HEK293 (cell line): ENCODE data around the gene TRAPPC5.

Experiments used
- CTCF ChIA-PET: fragments of 350-600 bp; formaldehyde crosslinking; extraction: SDS; loops from one replicate; lab custom pipeline; 2021; ENCODE audit warnings: antibody characterized with exemption; lab: Yijun Ruan, JAX
- POLR2A ChIA-PET: fragments of 300-600 bp; formaldehyde crosslinking; extraction: SDS; loops from one replicate; lab custom pipeline; 2020; ENCODE audit warnings: antibody characterized with exemption, inconsistent platforms; lab: Yijun Ruan, JAX
- H3K27ac ChIP-seq: fragments of 200-500 bp; sonication (Bioruptor generic); 2 replicates; pipeline ENCODE4 v1.5.1; 2014; ENCODE audit warnings: low read depth, low read length, control low read depth, inconsistent platforms; ENCODE audit errors: extremely low read depth
- H3K36me3 ChIP-seq, 2 experiments: fragments of 200-500 bp in 1 of 2; sonication (Bioruptor generic) in 1 of 2; 1 replicate in 1 of 2; 2 replicates in 1 of 2; pipeline ENCODE4 v1.5.1; 2014 to 2017; ENCODE audit warnings: inconsistent platforms in 2 of 2, low read length in 2 of 2; ENCODE audit not compliant: control insufficient read depth in 2 of 2, insufficient read depth in 1 of 2
- H3K4me1 ChIP-seq: fragments of 200-500 bp; sonication (Bioruptor generic); 2 replicates; pipeline ENCODE4 v1.5.1; 2014; ENCODE audit warnings: mild to moderate bottlenecking, low read length, inconsistent platforms; ENCODE audit not compliant: control insufficient read depth, insufficient read depth
- H3K4me3 ChIP-seq: 2 replicates; pipeline ENCODE4 v1.5.1; 2011; ENCODE audit warnings: low read depth, mild to moderate bottlenecking, control low read depth, low read length, moderate library complexity
- H3K9me3 ChIP-seq: fragments of 200-500 bp; sonication (Bioruptor generic); 2 replicates; pipeline ENCODE4 v1.5.1; 2014; ENCODE audit warnings: low read depth, low read length, inconsistent platforms; ENCODE audit not compliant: control insufficient read depth, insufficient read depth
- GLIS1 ChIP-seq: fragments of 450-650 bp; formaldehyde crosslinking; IDR thresholded peaks from 2 replicates; pipeline ENCODE4 v1.5.1; 2016; ENCODE audit warnings: missing biosample characterization, missing genetic modification characterization
- HOXD13 ChIP-seq: sonication (generic); formaldehyde crosslinking; IDR thresholded peaks from 2 replicates; pipeline ENCODE4 v1.8.0; 2022; ENCODE audit warnings: missing genetic modification reagents, borderline replicate concordance
- KLF1 ChIP-seq: fragments of 450-650 bp; formaldehyde crosslinking; IDR thresholded peaks from 2 replicates; pipeline ENCODE4 v1.5.1; 2016; ENCODE audit warnings: missing biosample characterization, missing genetic modification characterization
- KLF9 ChIP-seq: fragments of 450-650 bp; formaldehyde crosslinking; IDR thresholded peaks from 2 replicates; pipeline ENCODE4 v1.5.1; 2016; ENCODE audit warnings: missing biosample characterization, missing genetic modification characterization, low read depth
- SCRT1 ChIP-seq: fragments of 450-650 bp; formaldehyde crosslinking; IDR thresholded peaks from 2 replicates; pipeline ENCODE4 v1.5.1; 2016; ENCODE audit warnings: missing biosample characterization, missing genetic modification characterization, borderline replicate concordance
- SP3 ChIP-seq: fragments of 450-650 bp; formaldehyde crosslinking; IDR thresholded peaks from 2 replicates; pipeline ENCODE4 v1.5.1; 2016; ENCODE audit warnings: missing biosample characterization, missing genetic modification characterization
- ZBTB8A ChIP-seq: fragments of 450-650 bp; formaldehyde crosslinking; IDR thresholded peaks from 2 replicates; pipeline ENCODE4 v1.5.1; 2016; ENCODE audit warnings: missing biosample characterization, missing genetic modification characterization
- ZFP41 ChIP-seq: fragments of 450-650 bp; formaldehyde crosslinking; IDR thresholded peaks from 2 replicates; pipeline ENCODE4 v1.5.1; 2016; ENCODE audit warnings: missing biosample characterization, missing genetic modification characterization, borderline replicate concordance
- ZNF184 ChIP-seq: fragments of 450-650 bp; IDR thresholded peaks from 2 replicates; pipeline ENCODE4 v1.5.1; 2018; ENCODE audit warnings: missing biosample characterization, mild to moderate bottlenecking, missing genetic modification characterization
- ZNF221 ChIP-seq: fragments of 450-650 bp; formaldehyde crosslinking; IDR thresholded peaks from 2 replicates; pipeline ENCODE4 v1.5.1; 2017; ENCODE audit warnings: missing biosample characterization, missing genetic modification characterization, borderline replicate concordance
- ZNF433 ChIP-seq: fragments of 450-650 bp; formaldehyde crosslinking; IDR thresholded peaks from 2 replicates; pipeline ENCODE4 v1.5.1; 2016; ENCODE audit warnings: missing biosample characterization, missing genetic modification characterization, low read depth
- ZNF48 ChIP-seq: fragments of 450-650 bp; formaldehyde crosslinking; IDR thresholded peaks from 2 replicates; pipeline ENCODE4 v1.5.1; 2016; ENCODE audit warnings: missing biosample characterization, missing genetic modification characterization
- ZNF626 ChIP-seq: fragments of 450-650 bp; sonication (Bioruptor Pico); formaldehyde crosslinking; IDR thresholded peaks from 2 replicates; pipeline ENCODE4 v1.5.1; 2018; ENCODE audit warnings: missing biosample characterization, missing genetic modification characterization, inconsistent platforms
- ZNF677 ChIP-seq: fragments of 450-650 bp; IDR thresholded peaks from 2 replicates; pipeline ENCODE4 v1.5.0; 2018; ENCODE audit warnings: missing biosample characterization, mild to moderate bottlenecking, missing genetic modification characterization, moderate library complexity
- ZNF76 ChIP-seq: fragments of 450-650 bp; formaldehyde crosslinking; IDR thresholded peaks from 2 replicates; pipeline ENCODE4; 2016; ENCODE audit warnings: low read depth, missing biosample characterization, missing genetic modification characterization, borderline replicate concordance
- ZNF776 ChIP-seq: fragments of 450-650 bp; formaldehyde crosslinking; IDR thresholded peaks from 2 replicates; pipeline ENCODE4 v1.5.0; 2017; ENCODE audit warnings: missing biosample characterization, missing genetic modification characterization, borderline replicate concordance
- ZNF785 ChIP-seq: fragments of 450-650 bp; formaldehyde crosslinking; IDR thresholded peaks from 2 replicates; pipeline ENCODE4 v1.5.1; 2016; ENCODE audit warnings: missing biosample characterization, missing genetic modification characterization
- TF ChIP-seq, protein P1 (sequence below): fragments of 450-650 bp; IDR thresholded peaks from 2 replicates; pipeline ENCODE4 v1.5.1; 2018; ENCODE audit warnings: missing biosample characterization, mild to moderate bottlenecking, missing genetic modification characterization
- TF ChIP-seq, protein P2 (sequence below): fragments of 450-650 bp; formaldehyde crosslinking; IDR thresholded peaks from 2 replicates; pipeline ENCODE4 v1.5.1; 2016; ENCODE audit warnings: missing biosample characterization, missing genetic modification characterization

The TRAPPC5 gene

DNA sequence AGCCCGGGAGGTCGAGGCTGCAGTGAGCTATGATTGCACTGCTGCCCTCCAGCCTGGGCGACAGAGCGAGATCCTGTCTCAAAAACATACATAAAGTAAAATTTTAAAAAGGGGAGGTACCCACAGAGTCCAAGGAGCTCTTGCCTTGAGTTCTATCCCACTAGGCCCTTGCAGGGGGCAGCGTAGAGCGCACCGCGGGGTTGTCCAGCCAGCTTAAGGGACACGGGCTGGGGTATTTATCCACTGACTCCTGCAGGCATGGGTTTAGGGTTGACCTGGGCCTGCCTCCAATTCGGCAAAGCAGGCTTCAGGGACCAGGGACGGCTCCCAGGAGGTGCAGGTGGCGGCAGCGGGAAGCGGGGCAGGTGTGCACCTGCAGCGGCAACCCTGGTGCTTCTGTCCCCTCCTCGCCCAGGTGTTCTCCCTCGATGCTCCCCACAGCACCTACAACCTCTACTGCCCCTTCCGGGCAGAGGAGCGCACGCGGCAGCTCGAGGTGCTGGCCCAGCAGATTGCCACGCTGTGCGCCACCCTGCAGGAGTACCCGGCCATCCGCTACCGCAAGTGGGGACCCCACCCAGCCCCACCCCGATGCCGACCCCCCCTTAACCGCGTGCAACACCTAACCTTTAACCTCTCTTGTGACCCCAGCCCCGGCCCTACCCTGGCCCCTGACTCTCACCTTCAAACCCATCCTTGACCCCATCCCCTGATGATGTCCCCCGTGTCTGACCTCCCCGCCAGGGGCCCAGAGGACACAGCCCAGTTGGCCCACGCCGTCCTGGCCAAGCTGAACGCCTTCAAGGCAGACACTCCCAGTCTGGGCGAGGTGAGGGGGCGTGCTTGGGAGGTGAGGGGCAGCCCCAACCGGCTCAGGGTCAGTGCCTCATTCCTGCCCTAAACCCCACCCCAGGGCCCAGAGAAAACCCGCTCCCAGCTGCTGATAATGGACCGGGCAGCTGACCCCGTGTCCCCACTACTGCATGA lies 39.0 kb upstream of the TRAPPC5 start:
- H3K9me3 ChIP-seq, result no peaks in the 10 kb centered on the region
- POLR2A ChIA-PET, result interaction anchor here (0.5 to 0.6 kb wide), 2 partner anchors 22 to 76 kb away, joined by 3 to 5 read pairs; no protein-coding TSS in a partner anchor
- CTCF ChIA-PET, result interaction anchor here (0.6 to 1.3 kb wide), 6 partner anchors 11 to 542 kb away, joined by 3 to 5 read pairs (median 4); no protein-coding TSS in a partner anchor
- no peak for TF ChIP-seq ZNF184 (tag by site-specific recombination)
- no peak for TF ChIP-seq ZNF76 (tag by site-specific recombination)
- TF ChIP-seq KLF1 (tag by site-specific recombination), result no peak
- TF ChIP-seq, all 188 proteins: peak for 0
- H3K4me1 ChIP-seq, result no peaks in the 10 kb centered on the region
- peaks cover 7 to 17% of the 10 kb centered on the region in 2 experiments; a peak in 2 of 3 replicates for H3K36me3 ChIP-seq
- no peak overlapping the region for H3K27ac ChIP-seq
- H3K4me3 ChIP-seq, result no peak overlapping the region

DNA sequence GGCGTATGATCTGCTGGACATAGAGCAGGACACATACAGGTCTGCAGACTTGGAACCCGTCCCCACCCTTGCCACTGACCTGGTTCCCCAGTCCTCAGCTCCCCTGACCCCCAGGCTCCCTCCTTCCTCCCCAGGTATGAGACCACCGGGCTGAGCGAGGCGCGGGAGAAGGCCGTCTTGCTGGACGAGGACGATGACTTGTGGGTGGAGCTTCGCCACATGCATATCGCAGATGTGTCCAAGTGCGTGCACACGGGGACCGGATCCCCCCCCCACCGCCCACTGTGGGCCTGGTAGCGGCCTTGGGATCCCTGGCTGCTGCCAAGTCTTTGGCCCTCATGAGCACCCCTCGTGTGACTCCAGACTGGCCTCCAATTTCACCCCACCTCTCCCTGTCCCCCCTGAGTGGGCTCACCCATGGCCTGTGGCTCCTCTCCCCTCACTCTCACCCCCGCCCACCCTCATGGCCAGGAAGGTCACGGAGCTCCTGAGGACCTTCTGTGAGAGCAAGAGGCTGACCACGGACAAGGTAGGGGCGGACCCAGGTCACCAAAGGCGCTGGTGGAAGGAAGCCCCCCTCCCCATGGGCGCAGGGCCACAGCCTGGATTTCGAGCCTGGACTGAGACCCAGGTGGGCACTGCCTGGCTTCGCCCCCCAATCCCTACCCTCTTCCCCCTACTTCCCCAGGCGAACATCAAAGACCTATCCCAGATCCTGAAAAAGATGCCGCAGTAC lies 38.2 kb upstream of the TRAPPC5 start:
- TF ChIP-seq, protein P1, sequence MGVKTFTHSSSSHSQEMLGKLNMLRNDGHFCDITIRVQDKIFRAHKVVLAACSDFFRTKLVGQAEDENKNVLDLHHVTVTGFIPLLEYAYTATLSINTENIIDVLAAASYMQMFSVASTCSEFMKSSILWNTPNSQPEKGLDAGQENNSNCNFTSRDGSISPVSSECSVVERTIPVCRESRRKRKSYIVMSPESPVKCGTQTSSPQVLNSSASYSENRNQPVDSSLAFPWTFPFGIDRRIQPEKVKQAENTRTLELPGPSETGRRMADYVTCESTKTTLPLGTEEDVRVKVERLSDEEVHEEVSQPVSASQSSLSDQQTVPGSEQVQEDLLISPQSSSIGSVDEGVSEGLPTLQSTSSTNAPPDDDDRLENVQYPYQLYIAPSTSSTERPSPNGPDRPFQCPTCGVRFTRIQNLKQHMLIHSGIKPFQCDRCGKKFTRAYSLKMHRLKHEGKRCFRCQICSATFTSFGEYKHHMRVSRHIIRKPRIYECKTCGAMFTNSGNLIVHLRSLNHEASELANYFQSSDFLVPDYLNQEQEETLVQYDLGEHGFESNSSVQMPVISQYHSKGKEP (tag by site-specific recombination), result no peak
- TF ChIP-seq SP3 (tag by site-specific recombination), result no peak
- no peak for TF ChIP-seq SCRT1 (tag by site-specific recombination)
- TF ChIP-seq ZNF776 (tag by site-specific recombination), result no peak
- no peak for TF ChIP-seq ZNF221
- no peak for TF ChIP-seq HOXD13 (CRISPR knock-in tag)
- TF ChIP-seq, protein P2, sequence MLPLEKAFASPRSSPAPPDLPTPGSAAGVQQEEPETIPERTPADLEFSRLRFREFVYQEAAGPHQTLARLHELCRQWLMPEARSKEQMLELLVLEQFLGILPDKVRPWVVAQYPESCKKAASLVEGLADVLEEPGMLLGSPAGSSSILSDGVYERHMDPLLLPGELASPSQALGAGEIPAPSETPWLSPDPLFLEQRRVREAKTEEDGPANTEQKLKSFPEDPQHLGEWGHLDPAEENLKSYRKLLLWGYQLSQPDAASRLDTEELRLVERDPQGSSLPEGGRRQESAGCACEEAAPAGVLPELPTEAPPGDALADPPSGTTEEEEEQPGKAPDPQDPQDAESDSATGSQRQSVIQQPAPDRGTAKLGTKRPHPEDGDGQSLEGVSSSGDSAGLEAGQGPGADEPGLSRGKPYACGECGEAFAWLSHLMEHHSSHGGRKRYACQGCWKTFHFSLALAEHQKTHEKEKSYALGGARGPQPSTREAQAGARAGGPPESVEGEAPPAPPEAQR, result no peak
- no peak for TF ChIP-seq ZNF48 (tag by site-specific recombination)
- no peak for TF ChIP-seq ZBTB8A
- TF ChIP-seq ZFP41, result no peak
- no peak for TF ChIP-seq ZNF677 (tag by site-specific recombination)
- TF ChIP-seq ZNF433 (tag by site-specific recombination), result no peak
- TF ChIP-seq ZNF626 (tag by site-specific recombination), result no peak
- no peak for TF ChIP-seq GLIS1 (tag by site-specific recombination)
- no peak for TF ChIP-seq ZNF785 (tag by site-specific recombination)
- no peak for TF ChIP-seq KLF9 (tag by site-specific recombination)
- Histone ChIP-seq H3K36me3 (peaks cover 7 to 17% of the 10 kb centered on the region in 2 experiments; a peak in 2 of 3 replicates), H3K27ac (no peak overlapping the region), H3K4me3 (no peak overlapping the region), H3K4me1 (no peaks in the 10 kb centered on the region), H3K9me3 (no peaks in the 10 kb centered on the region)
- ChIA-PET POLR2A (interaction anchor here (1.3 kb wide), 1 partner anchor 13 kb away, joined by 3 read pairs; the partner anchor contains the start of genes PET100 and XAB2), CTCF (interaction anchor here (0.6 to 1.3 kb wide), 4 partner anchors 10 to 543 kb away, joined by 3 to 5 read pairs (median 4); no protein-coding TSS in a partner anchor)
